HG02610 (cell line): ENCODE data around the gene C20orf202.

ENCODE experiments used
- ATAC-seq: cut with Tn5 transposase; IDR thresholded peaks from one replicate; pipeline ENCODE4 v1.9.1; 2021; ENCODE audit warnings: mild to moderate bottlenecking, moderate library complexity; ENCODE audit not compliant: unreplicated experiment

C20orf202 gene

DNA sequence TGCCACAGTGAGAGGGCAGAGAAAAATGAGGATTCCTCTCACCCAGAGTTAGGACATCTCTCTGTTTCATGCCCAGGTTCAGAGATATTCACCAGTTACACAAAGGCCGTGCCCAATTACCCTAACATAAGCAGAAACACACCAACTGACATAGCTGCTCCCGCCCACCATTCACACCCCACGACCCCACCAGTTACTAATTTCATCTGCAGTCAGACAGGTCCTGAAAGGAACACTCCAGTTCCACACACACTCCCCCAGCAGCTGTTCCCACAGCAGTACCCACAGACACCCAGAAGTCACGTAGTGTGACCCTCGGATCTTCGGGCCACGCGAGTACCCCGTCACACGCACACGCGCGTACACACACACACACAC lies 19.0 kb upstream of the C20orf202 start:
- no peak for ATAC-seq

DNA sequence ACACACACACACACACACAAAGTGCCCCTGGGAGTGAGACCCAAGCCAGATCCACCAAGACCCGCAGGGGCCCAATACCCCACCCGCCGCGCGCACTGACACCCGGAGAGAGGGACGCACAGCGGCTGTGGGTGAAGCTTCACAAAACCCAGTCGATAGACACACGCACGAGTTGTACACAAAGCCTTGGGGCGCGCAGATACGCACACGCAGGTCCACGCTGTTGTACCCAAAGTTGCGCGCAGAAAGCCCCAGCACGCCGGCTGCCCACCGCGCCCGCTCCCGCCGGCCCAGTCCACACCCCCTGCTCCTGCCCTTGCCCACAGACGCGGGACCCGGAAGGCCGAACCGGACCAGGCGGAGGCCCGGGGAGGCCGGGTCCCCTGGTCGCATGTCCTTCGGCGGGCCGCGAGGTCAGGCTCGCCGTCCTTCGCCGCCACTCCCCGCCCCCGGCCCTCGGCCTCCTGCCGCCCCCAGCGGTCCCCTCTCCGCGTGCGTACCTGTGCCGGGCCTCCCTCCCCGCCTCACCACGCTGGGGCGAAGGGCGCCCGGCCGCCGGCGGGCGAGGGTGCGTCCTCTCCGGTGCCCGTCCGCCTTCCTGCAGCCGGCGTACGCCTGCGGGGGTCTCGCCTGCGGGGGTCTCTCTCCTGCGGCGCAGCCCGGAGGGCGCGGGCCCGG lies 18.5 kb upstream of the C20orf202 start, which contains the start of gene TMEM74B:
TSS of gene TMEM74B (minus strand) at position 344 of the 678 bp plus-strand sequence. CDS start 1,180 bp downstream, outside the sequence.
- no peak for ATAC-seq

DNA sequence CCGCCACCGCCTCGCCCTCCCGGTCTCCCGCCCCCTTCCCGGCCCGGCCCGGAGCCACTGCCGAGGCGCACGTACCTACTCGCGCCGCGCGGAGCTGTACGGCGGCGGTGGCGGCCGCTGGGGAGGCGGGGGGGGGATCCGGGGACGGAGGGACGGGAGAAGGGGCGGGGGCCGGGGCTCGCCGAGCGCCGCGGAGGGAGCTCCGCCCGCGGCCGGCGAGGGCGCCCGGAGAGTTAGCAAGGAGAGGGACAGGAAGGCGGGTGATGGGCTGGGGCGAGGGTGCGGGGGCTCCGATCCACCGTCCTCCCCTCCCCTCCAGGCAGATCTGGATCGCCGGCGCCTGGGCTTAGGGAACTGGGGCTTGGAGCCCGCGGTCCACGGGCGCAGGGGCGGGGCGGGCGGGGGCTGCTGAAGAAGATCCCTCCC lies 17.9 kb upstream of the C20orf202 start:
- no peak for ATAC-seq

DNA sequence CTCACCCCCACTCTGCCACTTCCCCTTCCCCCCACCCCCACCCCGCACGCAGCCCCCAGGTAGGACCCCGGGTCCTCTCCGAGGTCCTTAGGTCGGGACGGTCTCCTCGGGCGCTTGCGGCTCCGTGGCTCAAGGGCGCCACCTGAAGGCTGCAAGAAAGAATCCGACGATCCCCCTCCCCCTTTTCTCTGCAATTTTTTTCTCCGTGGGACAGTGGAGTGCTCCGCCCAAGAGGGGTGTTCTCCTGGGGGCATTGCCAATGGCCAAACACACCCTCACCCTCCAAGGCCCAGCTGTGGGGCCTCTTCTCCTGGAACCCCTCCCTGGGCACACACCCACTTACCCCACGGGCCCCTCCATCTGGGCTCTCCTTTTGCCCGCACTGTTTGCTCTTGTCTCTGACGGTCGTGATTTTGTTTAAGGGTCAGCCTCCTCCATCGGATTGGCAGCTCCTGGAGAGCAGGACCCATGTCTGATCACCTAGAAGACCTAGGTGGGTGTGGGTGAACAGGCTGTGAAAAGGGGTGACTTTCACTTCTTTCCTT lies 17.4 kb upstream of the C20orf202 start:
- no peak for ATAC-seq

DNA sequence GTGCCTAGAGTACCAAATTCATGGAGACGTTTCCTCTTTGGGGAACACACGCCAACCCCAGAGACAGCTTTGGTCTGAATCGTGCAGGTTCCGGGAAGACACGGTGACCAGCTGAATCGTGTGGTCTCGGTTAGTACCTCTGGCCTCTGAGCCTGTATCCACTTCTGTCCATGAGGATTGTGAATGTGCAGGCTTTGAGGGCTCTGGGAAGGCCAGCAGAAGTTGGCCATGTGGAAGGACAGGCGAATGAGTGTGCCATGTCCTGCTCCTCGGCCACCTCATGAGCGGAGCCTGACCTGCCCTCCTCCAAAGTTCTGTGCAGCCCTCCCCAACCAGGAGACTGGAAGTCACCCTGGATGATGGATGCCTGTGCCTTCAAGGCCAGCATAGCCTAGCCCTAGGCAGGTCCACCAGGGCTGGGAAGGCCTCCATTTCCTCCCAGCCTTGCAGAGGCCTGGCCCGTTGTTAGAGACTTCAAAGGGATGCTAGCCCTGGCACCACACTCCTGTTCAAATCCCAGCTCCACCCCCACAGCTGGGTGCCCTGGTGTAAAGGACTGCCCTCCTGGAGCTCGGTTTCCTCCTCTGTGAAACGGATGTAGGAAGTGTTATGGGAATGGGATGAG lies 16.8 kb upstream of the C20orf202 start:
- no peak for ATAC-seq

DNA sequence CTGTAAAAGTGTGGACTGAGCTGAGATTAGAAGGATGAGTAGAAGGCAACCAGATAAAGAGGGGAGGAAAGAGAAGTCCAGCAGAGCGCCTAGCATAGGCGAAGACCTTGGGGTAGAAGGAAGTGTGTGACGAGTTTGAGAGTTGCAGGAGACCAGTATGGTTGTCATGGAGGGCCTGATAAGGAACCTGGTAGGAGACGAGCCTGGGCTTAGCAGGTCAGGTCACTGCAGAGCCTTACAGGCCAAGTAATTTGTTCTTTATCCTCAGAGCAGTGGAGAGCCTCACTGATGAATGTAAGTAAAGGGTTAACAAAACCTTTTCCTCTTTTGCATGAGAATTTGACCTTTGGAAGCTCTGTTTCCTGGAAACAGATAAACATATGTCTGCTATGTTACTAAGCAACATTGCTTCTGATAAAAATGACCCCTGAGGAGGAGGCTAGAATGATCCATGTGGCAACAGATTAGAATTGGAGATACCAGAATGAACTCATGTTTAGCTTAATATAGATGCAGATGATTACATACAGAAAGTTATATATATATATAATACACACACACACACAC lies 15.6 kb upstream of the C20orf202 start:
- no peak for ATAC-seq

DNA sequence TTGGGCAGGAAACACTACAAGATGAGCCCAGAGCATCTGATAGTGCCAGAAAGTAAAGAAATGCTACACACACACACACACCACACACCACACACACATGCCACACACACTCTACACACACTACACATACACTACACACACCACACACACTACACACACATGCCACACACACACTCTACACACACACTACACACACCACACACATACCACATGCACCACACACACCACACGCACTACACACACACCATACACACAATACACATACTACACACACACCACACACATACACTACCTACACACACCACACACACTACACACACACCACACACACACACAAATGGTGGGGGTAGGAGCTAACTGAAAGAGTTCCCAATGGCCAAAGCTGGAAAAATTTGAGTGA lies 14.9 kb upstream of the C20orf202 start:
- no peak for ATAC-seq

DNA sequence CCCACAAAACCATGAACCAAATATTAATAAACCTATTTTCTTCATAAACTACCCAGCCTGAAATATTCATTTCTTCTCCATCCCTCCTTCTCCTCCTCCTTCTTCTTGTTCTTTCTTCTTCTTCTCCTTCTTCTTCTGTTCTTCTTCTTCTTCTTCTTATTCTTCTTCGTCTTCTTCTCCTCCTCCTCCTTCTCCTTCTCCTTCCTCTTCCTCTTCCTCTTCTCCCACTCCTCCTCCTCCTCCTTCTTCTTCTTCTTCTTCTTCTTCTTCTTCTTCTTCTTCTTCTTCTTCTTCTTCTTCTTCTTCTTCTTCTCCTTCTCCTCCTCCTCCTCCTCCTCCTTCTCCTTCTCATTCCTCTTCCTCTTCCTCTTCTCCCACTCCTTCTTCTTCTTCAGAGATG lies 13.4 kb upstream of the C20orf202 start:
- ATAC-seq = no peak

DNA sequence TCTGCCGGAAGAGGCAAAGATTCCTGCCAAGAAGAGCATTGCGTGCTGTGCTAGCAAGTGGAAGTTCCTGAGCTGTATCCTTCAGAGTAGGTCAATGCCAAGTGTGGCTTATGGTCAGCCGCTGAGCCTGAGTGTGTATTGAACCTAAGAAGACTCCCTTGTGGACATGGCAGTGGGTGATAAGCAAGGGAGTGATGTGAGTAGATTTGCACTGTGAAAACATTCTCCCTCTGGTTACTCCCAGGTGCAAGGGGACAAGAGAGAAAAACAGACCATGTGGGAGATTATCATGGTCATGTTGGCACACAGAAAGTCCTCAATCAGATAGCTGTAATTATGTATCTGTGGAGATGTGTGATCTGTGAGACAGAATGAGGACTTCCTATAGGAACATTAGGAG lies 12.4 kb upstream of the C20orf202 start:
- no peak for ATAC-seq

DNA sequence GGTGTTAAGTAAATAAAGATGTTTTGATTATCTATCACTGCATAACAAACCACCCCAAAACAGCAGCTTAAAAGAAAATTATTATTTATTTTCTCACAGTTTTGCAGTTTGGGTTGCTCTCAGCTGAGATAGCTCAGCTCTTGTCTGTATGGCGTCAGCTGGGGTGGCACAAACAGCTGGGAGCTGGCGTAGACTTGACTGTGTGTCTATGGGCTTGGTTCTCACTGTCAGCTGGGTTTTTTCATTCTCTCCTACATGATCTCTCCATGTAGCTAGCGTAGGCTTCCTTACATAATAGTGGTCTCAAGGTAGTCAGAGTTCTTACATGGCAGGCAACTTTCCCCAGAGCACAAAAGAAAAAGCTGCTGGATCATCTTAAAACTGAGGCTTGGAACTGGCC lies 12.0 kb upstream of the C20orf202 start:
- ATAC-seq = no peak

DNA sequence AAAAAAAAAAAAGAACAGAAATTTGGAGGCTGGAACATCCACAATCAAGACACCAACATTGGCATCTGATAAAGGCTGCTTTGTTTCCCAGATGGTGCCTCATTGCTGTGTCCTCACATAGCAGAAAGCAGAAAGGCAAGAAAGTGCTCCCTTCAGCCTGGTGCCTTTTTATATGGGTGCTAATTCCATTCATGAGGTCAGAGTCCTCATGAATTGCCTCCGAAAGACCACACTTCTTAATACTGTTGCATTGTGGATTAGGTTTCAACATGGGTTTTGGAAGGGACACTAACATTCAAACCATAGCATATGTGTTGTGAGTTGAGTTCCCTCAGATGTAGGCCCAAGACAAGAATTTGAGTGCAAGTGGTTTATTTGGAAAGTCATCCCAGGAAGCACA lies 8.0 kb upstream of the C20orf202 start:
- ATAC-seq = no peak

DNA sequence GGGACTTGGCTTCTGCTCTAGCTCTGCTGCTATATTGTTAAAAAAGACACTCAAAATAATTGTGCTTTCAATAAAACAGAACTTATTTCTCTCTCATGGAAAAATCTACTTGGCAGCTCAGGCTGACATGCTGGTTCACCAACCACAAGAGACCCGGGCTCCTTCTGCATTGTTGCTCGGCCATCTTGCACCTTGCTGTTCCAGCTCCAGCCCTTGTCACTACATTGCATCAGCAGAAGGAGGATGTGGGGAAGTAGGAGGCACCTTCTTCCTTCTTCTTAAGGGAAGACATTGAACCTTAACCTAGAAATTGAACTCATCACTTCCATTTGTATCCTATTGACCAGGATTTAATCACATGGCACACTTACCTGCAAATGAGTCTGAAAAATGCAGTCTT lies 6.6 kb upstream of the C20orf202 start:
- no peak for ATAC-seq

DNA sequence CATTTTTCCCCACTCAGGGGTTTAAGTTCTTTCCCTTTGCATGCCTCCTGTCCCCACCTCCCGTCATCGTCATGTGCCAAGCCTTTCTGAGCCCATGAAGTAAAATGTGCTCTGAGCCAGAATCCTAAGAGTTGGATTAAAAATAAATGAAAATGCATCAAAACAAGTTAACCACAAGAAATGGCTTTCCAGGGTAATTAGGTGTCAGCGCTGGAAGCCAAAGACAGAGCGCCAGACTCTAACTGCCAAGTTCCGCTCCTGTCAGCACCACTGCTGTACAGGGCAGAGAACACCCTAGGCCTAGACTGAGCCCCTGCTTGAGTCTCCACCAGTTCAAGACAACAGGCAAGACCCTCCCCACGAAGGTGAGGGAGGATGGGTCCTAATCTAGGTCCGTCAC lies 5.5 kb upstream of the C20orf202 start:
- no peak for ATAC-seq

DNA sequence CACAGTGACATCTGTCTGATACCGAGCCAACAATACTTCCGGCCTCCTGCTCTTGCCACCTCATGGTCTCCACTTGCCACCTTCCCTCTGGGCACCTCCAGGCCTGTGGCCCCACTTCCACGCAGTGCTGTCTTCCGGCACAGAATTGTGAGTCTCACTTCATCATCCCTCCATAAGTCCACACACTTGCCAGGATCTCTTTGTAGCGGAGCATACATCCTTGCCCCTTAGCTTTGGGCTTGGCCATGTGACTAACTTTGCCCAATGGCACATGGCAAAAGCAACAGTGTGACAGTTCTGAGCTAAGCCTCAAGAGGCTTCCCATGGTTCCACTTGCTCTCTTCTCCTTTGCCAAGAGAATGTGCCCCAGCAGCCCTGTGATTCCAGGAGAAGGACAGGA lies 4.5 kb upstream of the C20orf202 start:
- ATAC-seq = no peak

DNA sequence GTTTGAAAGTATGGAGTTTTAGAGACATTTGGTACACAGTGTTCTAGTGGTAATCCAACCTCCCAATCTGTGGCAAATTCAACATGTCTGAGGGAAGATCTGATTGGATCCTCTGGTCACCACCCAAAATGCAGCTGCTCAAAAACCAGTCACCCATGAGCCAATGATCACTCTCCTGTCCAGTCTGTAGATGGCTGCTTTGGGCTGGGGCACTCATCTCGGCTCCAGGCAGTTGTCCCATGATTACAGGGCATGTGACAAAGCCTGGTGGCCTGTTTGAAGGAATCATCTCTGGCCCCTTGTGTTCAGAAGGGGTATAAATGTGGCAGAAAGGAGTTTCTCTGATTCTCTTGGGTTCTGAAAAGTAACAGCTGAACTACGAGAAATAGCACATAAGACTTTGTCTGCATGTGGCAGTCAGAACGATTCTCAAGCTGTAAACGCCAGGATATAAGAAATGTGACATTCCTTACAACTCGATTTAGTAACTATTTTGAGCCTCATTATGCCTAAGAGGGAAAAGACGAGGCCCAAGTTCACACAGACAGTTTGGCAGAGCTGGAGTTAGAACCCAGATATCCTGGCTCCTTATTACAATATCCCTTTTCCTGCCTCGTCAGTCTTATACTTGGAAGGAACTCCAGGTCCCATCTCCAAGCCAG lies 3.9 kb upstream of the C20orf202 start:
- ATAC-seq = no peak

DNA sequence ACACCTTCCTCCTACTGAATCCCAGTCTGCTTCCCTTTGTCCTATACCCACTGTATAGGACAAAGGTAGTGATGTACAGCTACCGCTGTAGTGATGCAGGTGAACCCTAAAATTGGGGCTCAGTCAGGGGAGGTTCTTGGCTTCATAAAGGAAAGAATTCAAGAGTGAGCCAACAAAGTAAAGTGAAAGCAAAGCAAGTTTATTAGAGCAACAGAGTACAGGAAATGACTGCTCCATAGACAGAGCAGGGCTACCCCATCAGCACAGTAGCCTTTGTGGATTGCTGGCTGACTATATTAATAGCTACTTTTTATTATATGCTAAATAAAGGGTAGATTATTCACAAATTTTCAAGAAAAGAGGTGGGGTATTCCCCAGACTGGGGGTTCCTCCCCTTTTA lies 3.3 kb upstream of the C20orf202 start:
- no peak for ATAC-seq

DNA sequence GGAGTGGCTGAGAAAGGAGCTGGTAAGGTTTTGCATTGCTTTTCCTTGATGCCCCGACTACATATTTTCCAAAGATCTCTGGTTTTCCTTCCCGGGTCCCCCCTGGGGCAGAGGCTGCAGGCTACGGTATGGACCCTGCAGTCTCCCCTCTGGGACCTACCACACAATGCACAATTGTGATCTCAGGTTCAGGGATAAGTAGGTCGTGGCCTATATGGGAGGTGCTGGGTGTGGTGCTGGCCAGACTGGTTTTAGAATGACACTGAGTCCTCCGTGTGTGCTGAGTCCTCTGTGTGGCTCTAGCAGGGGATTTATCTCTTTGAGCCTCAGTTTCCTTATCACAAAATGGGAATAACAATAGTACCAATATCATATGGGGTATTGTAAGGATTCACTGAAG lies 376 bp downstream of the C20orf202 start:
- ATAC-seq = no peak

DNA sequence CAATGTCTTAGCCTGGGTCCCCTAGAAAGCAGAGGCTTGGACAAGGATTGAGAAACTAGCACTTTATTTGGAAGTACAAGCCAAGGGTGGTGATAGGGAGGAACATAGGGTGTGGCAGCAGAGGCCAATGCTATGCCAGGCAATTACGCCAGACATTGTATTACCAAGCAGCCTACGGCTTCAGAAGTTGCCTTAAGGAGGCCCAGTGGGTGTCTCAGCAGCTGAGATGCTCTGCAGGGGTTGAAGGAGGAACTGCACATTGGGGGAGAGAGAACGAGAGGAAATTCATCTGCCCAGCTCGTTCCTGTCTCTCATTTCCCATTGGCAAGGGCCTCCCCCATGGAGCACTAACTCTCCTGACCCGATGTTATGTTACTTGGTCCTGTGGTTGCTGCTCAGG lies 859 bp downstream of the C20orf202 start:
- ATAC-seq = no peak

DNA sequence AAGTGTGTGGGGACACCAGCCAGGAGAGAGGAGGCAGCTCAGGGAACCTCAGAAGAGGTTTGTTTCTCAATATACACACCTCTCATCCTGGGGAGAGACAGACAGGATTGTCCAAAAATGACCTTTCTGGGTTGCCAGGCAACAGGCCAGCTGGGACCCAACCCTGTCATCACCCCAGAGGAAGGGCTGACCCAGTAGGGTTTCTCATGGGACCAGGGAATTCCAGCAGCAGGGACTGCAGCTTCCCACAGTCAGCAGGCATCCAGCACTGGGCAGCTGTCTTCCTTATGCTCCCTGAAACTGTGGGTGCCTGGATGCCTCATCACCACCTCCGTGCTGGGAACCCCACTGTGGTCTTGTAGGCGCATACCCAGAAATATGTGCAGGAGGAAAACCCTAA lies 1.3 kb downstream of the C20orf202 start:
- no peak for ATAC-seq

DNA sequence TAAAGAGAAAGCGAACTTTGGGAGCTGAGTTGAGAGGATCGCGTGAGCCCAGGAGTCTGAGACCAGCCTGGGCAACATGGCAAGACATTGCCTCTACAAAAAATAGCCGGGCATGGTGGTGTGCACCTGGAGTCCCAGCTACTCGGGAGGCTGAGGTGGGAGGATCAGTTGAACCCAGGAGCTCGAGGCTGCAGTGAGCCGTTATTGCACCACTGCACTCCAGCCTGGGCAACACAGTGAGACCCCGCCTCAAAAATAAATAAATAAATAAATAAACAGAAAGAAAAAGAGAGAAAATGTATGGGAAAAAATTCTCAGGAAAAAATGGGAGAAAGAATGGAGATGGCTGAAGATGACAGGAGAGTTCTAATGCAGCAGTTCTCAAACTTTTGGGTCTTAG lies 2.5 kb downstream of the C20orf202 start:
- no peak for ATAC-seq

DNA sequence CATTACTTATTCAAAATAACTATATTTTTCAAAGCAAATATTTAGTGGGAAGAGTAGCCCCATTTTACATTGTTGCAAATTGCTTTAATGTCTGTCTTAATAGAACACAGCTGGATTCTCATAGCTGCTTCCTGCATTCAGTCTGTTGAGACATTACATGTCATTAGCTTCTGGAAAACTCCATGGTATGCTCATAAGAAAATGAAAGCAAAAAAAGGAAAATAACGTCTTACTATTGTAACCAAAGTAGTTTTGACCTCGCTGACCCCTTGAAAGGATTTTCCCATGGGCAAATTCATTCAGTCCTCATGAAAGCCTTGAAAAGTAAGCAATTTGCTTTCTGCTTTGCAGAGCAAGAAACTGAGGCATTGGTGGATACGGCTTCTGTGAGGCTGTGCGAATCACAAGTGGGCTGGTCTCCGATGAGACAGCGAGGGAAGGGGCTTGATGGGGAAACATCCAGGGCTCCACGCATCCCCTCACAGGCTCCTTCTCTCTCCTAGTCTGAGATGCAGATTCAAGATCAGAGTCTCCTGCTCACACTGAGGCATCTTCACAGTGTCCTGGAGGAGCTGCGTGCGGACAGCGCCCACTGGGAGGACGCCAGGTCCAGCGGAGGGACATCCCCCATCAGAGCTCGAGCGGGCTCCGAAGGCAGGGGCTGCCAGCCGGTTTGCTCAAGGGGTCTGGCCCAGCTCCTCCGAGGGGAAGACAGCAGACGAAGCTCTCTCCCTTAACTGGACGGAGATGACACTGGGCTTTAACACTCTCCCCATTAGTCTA lies 3.3 kb downstream of the C20orf202 start:
- ATAC-seq = no peak
